ENCODE results near the gene MDM4. TPM values are rescaled to one million over a fixed set of nuclear protein-coding genes. Genes with fewer than 3 reads are reported as not detected.
A peak's percentile ranks its signal among the peaks of the same experiment; 100 is the strongest.
"Not testable (repeated sequence)": the region's sequence is repeated elsewhere in the genome, so short reads cannot be mapped to it uniquely, and the experiment has no call there.

MDM4 gene
- polyA plus RNA-seq, 6 donors from 2014 or later = 12.6 to 50.8 (median 28.2) TPM

GRCh38 chr1:204528677-204529076, 12.5 kb downstream of the MDM4 start:
- Mint-ChIP-seq H3K36me3 (peaks cover 22 to 30% of the 10 kb centered on the region in 2 donors), H3K4me3 (no peak overlapping the region), H3K4me1 (peaks cover 23 to 60% (median 32%) of the 10 kb centered on the region in 3 donors), H3K9me3 (peaks cover 0 to 7% (median 5%) of the 10 kb centered on the region in 7 donors), H3K27me3 (no peaks in the 10 kb centered on the region), H3K27ac (peak overlapping the region in 3 of 6 donors; percentile 12 to 57 (median 33))
- ATAC-seq (ENCODE audit: low read depth in 2 of 2) = no peak
- DNase-seq = no peak

- Mint-ChIP-seq H3K27ac (peak overlapping the region in 3 of 6 donors; percentile 38 to 66 (median 50)), H3K27me3 (no peaks in the 10 kb centered on the region), H3K36me3 (peaks cover 18 to 25% of the 10 kb centered on the region in 2 donors), H3K4me3 (no peak overlapping the region), H3K4me1 (peaks cover 18 to 55% (median 24%) of the 10 kb centered on the region in 3 donors), H3K9me3 (peaks cover 0 to 3% (median 0%) of the 10 kb centered on the region in 7 donors)
- ATAC-seq (ENCODE audit: low read depth in 2 of 2) (peak; percentile 36 to 51), DNase-seq (no peak)
Measured at GRCh38 chr1:204529371-204529895, 13.2 kb downstream of the MDM4 start.

DNA sequence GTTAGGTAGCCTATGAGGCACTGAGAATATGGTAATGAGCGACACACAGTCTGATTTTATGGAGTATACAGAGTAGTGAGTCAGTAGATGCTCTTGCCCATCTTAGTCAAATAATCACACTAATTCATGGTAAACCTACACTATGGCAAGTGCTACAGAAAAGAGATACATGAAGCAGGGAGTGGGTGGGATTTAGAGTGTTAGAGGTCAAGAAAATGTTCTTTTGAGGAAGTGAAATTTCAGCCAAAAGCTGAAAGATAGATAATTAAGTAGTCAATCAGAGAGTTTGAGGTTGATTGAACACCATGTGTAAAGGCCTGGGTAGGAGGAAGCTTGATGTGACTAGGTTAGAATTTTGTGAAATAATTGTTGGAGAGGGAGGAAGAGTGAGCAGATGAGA, 14.7 kb downstream of the MDM4 start:
- Mint-ChIP-seq H3K27me3 (no peaks in the 10 kb centered on the region), H3K4me1 (peaks cover 14 to 42% (median 18%) of the 10 kb centered on the region in 3 donors), H3K4me3 (peak overlapping the region in 4 of 8 donors; percentile 0 to 68 (median 22)), H3K27ac (peak overlapping the region; percentile 0 to 93 (median 66)), H3K9me3 (no peaks in the 10 kb centered on the region), H3K36me3 (peaks cover 18 to 19% of the 10 kb centered on the region in 2 donors)
- DNase-seq (no peak), ATAC-seq (ENCODE audit: low read depth in 2 of 2) (peak; percentile 63 to 71)

GRCh38 chr1:204532832-204533231, 16.6 kb downstream of the MDM4 start:
- DNase-seq = no peak
- Mint-ChIP-seq H3K36me3 (peaks cover 18 to 25% of the 10 kb centered on the region in 2 donors), H3K27ac (peak overlapping the region in 3 of 6 donors; percentile 38 to 92 (median 68)), H3K4me1 (peaks cover 19 to 40% (median 24%) of the 10 kb centered on the region in 3 donors), H3K4me3 (no peak overlapping the region), H3K27me3 (no peaks in the 10 kb centered on the region), H3K9me3 (no peaks in the 10 kb centered on the region)
- no peak for ATAC-seq (ENCODE audit: low read depth in 2 of 2)

DNA sequence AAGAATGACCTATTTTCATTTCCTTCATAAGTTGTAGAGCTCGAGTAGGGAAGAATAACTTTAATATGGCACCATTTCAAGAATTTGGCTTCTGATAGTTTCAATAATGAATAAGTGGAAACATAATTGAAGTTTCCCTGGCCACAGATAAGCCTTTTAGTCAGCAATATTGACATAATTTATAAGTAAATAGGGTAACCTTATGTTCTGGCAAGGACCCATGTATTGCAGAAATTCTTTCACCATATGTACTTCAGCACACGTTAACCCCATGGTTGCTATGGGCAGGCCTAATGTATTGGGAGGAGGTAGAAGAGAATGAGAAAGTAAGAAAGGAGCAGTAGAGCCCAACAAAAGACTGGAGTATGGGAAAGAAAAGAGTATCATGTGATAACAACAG, 25.4 kb downstream of the MDM4 start:
- ATAC-seq (ENCODE audit: low read depth in 2 of 2) (no peak), DNase-seq (no peak)
- no peaks in the 10 kb centered on the region for H3K27me3 Mint-ChIP-seq
- H3K4me3 Mint-ChIP-seq = no peak overlapping the region
- H3K27ac Mint-ChIP-seq = peak overlapping the region in 3 of 6 donors; percentile 5 to 33 (median 22)
- H3K9me3 Mint-ChIP-seq = no peaks in the 10 kb centered on the region
- H3K36me3 Mint-ChIP-seq = peaks cover 41 to 50% of the 10 kb centered on the region in 2 donors
- peaks cover 24 to 31% (median 26%) of the 10 kb centered on the region in 3 donors for H3K4me1 Mint-ChIP-seq

DNA sequence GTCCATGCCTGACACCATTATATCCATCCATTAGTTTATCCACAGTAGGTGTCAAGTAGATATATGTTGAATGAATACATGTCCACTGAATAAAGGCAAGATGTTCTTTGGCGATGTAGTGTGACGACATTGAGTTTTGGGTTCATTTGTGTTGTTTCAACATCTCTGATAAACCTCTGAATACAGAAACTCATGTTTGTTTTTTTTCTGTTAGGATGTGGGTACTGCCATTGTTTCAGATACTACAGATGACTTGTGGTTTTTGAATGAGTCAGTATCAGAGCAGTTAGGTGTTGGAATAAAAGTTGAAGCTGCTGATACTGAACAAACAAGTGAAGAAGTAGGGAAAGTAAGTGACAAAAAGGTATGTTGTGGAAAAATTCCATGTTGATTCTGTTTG, 28.1 kb downstream of the MDM4 start:
- H3K4me3 Mint-ChIP-seq = no peak overlapping the region
- no peaks in the 10 kb centered on the region for H3K27me3 Mint-ChIP-seq
- no peak for ATAC-seq (ENCODE audit: low read depth in 2 of 2)
- no peaks in the 10 kb centered on the region for H3K9me3 Mint-ChIP-seq
- peaks cover 43 to 55% of the 10 kb centered on the region in 2 donors for H3K36me3 Mint-ChIP-seq
- peak overlapping the region in 4 of 6 donors; percentile 20 to 86 (median 76) for H3K27ac Mint-ChIP-seq
- DNase-seq = no peak
- peaks cover 20 to 30% (median 28%) of the 10 kb centered on the region in 3 donors for H3K4me1 Mint-ChIP-seq

DNA sequence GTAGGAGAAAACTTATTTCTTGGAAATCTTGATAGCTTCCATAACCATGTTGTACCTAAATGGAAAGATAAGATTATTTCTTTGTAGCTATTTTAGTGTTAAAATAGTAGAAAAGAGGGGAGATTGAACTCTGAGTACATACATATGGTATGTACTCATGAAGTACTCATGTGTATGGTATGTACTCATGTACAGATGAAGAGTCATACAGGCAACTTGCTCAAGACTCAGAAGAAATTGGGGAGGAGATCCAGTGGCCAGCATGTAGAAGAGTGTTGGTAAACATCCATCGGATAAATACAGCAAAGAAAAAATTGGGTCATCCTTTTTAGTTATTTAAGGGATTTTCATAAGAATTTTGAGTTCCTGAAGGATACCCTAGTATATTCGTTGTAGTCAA, 29.0 kb downstream of the MDM4 start:
- Mint-ChIP-seq H3K4me3 (no peak overlapping the region), H3K27me3 (no peaks in the 10 kb centered on the region), H3K4me1 (peaks cover 20 to 30% (median 28%) of the 10 kb centered on the region in 3 donors), H3K9me3 (no peaks in the 10 kb centered on the region), H3K27ac (peak overlapping the region in 4 of 6 donors; percentile 69 to 97 (median 84)), H3K36me3 (peaks cover 43 to 62% of the 10 kb centered on the region in 2 donors)
- DNase-seq (no peak), ATAC-seq (ENCODE audit: low read depth in 2 of 2) (no peak)

GRCh38 chr1:204545881-204546280, 29.7 kb downstream of the MDM4 start:
- DNase-seq = no peak
- Mint-ChIP-seq H3K36me3 (peaks cover 43 to 62% of the 10 kb centered on the region in 2 donors), H3K4me3 (no peak overlapping the region), H3K9me3 (no peaks in the 10 kb centered on the region), H3K27ac (peak overlapping the region in 5 of 6 donors; percentile 69 to 97 (median 83)), H3K27me3 (no peaks in the 10 kb centered on the region), H3K4me1 (peaks cover 20 to 30% (median 30%) of the 10 kb centered on the region in 3 donors)
- no peak for ATAC-seq (ENCODE audit: low read depth in 2 of 2)

GRCh38 chr1:204548265-204548664, 32.1 kb downstream of the MDM4 start:
- no peak overlapping the region for H3K4me3 Mint-ChIP-seq
- H3K4me1 Mint-ChIP-seq = peaks cover 20 to 34% (median 26%) of the 10 kb centered on the region in 3 donors
- no peak for ATAC-seq (ENCODE audit: low read depth in 2 of 2)
- H3K9me3 Mint-ChIP-seq = no peaks in the 10 kb centered on the region
- no peak for DNase-seq
- peak overlapping the region in 4 of 6 donors; percentile 12 to 58 (median 36) for H3K27ac Mint-ChIP-seq
- no peaks in the 10 kb centered on the region for H3K27me3 Mint-ChIP-seq
- peaks cover 30 to 53% of the 10 kb centered on the region in 2 donors for H3K36me3 Mint-ChIP-seq

DNA sequence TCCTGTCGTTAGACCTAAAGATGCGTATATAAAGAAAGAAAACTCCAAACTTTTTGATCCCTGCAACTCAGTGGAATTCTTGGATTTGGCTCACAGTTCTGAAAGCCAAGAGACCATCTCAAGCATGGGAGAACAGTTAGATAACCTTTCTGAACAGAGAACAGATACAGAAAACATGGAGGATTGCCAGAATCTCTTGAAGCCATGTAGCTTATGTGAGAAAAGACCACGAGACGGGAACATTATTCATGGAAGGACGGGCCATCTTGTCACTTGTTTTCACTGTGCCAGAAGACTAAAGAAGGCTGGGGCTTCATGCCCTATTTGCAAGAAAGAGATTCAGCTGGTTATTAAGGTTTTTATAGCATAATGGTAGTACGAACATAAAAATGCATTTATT, 33.1 kb downstream of the MDM4 start:
- Mint-ChIP-seq H3K27me3 (no peaks in the 10 kb centered on the region), H3K27ac (peak overlapping the region in 3 of 6 donors; percentile 9 to 58 (median 11)), H3K36me3 (peaks cover 20 to 47% of the 10 kb centered on the region in 2 donors), H3K4me1 (peaks cover 16 to 28% (median 16%) of the 10 kb centered on the region in 3 donors), H3K9me3 (no peaks in the 10 kb centered on the region), H3K4me3 (no peak overlapping the region)
- ATAC-seq (ENCODE audit: low read depth in 2 of 2) (no peak), DNase-seq (no peak)

- ATAC-seq (ENCODE audit: low read depth in 2 of 2) (no peak), DNase-seq (no peak)
- H3K4me3 Mint-ChIP-seq = peak overlapping the region in 1 of 8 donors; percentile 29
- H3K36me3 Mint-ChIP-seq = peaks cover 7 to 34% of the 10 kb centered on the region in 2 donors
- no peaks in the 10 kb centered on the region for H3K9me3 Mint-ChIP-seq
- peaks cover 8 to 25% (median 9%) of the 10 kb centered on the region in 3 donors for H3K4me1 Mint-ChIP-seq
- H3K27ac Mint-ChIP-seq = peak overlapping the region in 5 of 6 donors; percentile 15 to 89 (median 58)
- no peaks in the 10 kb centered on the region for H3K27me3 Mint-ChIP-seq
Measured at GRCh38 chr1:204550926-204551325, 34.7 kb downstream of the MDM4 start.

- Mint-ChIP-seq H3K4me1 (peaks cover 25 to 60% (median 28%) of the 10 kb centered on the region in 3 donors), H3K27me3 (no peaks in the 10 kb centered on the region), H3K36me3 (peaks cover 12 to 19% of the 10 kb centered on the region in 2 donors), H3K27ac (peak overlapping the region in 4 of 6 donors; percentile 24 to 77 (median 69)), H3K9me3 (no peaks in the 10 kb centered on the region), H3K4me3 (no peak overlapping the region)
- DNase-seq = no peak
- ATAC-seq (ENCODE audit: low read depth in 2 of 2) = no peak
Measured at GRCh38 chr1:204556458-204557052, 40.3 kb downstream of the MDM4 start.

- ATAC-seq (ENCODE audit: low read depth in 2 of 2) (no peak), DNase-seq (no peak)
- Mint-ChIP-seq H3K4me1 (peaks cover 31 to 68% (median 40%) of the 10 kb centered on the region in 3 donors), H3K36me3 (peaks cover 17 to 26% of the 10 kb centered on the region in 2 donors), H3K9me3 (no peaks in the 10 kb centered on the region), H3K4me3 (no peak overlapping the region), H3K27ac (peak overlapping the region in 5 of 6 donors; percentile 10 to 79 (median 71)), H3K27me3 (no peaks in the 10 kb centered on the region)
Measured at GRCh38 chr1:204558467-204558866, 42.3 kb downstream of the MDM4 start.

GRCh38 chr1:204560002-204560401, 43.8 kb downstream of the MDM4 start:
- peaks cover 22 to 26% of the 10 kb centered on the region in 2 donors for H3K36me3 Mint-ChIP-seq
- not testable (repeated sequence) for H3K9me3 Mint-ChIP-seq, H3K4me3 Mint-ChIP-seq, H3K27me3 Mint-ChIP-seq
- H3K4me1 Mint-ChIP-seq = peaks cover 42 to 79% (median 54%) of the 10 kb centered on the region in 3 donors
- peak in 1 of 2 donors; percentile 22 for ATAC-seq (ENCODE audit: low read depth in 2 of 2)
- peak; percentile 41 for DNase-seq
- peak overlapping the region; percentile 64 to 91 (median 81) for H3K27ac Mint-ChIP-seq
